ENCODE measurements around the gene RLN3. TPM values are rescaled to one million over a fixed set of nuclear protein-coding genes. Genes with fewer than 3 reads are reported as not detected.

RLN3 gene
- total RNA-seq, 1 experiment from 2014 or later = not detected

DNA sequence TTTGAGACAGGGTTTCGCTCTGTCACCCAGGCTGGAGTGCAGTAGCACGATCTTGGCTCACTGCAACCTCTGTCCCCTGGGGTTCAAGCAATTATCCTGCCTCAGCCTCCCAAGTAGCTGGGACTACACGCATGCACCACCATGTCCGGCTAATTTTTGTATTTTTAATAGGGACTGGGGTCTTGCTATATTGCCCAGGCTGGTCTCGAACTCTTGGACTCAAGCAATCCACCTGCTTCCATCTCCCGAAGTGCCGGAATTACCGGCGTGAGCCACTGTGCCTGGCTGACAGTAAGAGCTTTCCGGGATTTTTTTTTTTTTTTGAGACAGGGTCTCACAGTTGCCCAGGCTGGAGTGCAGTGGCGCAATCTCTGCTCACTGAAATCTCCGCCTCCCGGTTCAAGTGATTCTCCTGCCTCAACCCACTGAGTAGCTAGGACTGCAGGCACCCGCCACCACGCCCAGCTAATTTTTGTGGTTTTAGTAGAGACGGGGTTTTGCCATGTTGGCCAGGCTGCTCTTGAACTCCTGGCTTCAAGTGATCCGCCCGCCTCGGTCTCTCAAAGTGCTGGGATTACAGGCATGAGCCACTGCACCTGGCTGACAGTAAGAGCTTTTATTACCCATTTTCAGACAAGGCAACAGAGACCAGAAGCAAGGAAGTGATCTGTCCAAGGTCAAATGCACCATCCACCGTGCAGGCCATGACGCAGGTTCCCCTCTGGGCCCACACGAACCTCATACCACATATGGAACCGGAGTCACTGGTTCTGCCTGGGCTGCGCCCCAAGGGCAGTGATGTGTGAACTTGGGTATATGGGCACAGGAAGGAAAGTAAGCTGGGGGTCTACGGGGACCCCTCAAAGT is 42.8 kb upstream of the RLN3 start:
- TF ChIP-seq, protein P1, sequence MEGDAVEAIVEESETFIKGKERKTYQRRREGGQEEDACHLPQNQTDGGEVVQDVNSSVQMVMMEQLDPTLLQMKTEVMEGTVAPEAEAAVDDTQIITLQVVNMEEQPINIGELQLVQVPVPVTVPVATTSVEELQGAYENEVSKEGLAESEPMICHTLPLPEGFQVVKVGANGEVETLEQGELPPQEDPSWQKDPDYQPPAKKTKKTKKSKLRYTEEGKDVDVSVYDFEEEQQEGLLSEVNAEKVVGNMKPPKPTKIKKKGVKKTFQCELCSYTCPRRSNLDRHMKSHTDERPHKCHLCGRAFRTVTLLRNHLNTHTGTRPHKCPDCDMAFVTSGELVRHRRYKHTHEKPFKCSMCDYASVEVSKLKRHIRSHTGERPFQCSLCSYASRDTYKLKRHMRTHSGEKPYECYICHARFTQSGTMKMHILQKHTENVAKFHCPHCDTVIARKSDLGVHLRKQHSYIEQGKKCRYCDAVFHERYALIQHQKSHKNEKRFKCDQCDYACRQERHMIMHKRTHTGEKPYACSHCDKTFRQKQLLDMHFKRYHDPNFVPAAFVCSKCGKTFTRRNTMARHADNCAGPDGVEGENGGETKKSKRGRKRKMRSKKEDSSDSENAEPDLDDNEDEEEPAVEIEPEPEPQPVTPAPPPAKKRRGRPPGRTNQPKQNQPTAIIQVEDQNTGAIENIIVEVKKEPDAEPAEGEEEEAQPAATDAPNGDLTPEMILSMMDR (IDR thresholded peaks at IDR 0.05; ENCODE audit: unreplicated experiment) = no peak
- H3K36me3 Mint-ChIP-seq (ENCODE audit: insufficient read depth, unreplicated experiment) = peaks cover 14% of the 10 kb centered on the region
- no peaks in the 10 kb centered on the region for H3K9me3 Mint-ChIP-seq (ENCODE audit: low read depth, unreplicated experiment)
- no peak overlapping the region for H3K27ac Mint-ChIP-seq (ENCODE audit: unreplicated experiment)
- CTCF ChIA-PET = no interaction called here
- no peaks in the 10 kb centered on the region for H3K4me1 Mint-ChIP-seq (ENCODE audit: low read depth, unreplicated experiment)
- no peak overlapping the region for H3K4me3 Mint-ChIP-seq (ENCODE audit: low read depth, unreplicated experiment)
- no peak for DNase-seq
- BruUV-seq (replicated peaks) = no TSS peak
- intact Hi-C loops (cut with micrococcal nuclease; ENCODE audit: unreplicated experiment) = no loop called here
- no peaks in the 10 kb centered on the region for H3K27me3 Mint-ChIP-seq (ENCODE audit: unreplicated experiment)

DNA sequence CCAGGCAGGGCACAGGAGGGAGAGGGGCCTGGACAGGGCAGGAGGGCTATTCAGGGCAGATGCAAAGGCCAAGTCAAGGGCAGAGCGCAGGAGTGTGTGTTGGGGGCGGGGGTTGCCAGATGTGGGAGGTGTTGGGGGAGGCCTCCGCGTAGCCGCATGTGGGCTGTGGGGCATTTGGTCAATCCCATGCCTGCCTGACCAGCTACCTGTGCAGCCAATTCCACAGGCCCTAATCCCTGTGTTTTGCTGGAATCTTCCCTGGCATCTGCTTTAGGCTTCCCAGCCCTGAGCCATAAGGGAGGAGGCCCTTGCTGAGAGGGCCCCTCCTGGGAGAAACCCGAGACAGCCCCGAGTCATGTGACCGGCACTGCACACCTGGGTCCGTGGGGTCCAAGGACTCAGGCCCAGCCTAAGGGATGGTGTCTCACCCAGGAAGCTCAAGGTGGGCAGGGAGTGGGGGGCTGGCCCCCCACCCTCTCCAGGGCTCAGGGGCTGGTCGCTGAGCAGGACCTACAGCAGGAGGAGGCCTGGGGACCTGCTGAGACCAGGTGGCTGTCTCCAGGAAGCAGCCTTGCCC is 42.1 kb upstream of the RLN3 start:
- TF ChIP-seq, protein P1 (IDR thresholded peaks at IDR 0.05; ENCODE audit: unreplicated experiment) = no peak
- no peaks in the 10 kb centered on the region for H3K4me1 Mint-ChIP-seq (ENCODE audit: low read depth, unreplicated experiment)
- CTCF ChIA-PET = no interaction called here
- DNase-seq = no peak
- H3K36me3 Mint-ChIP-seq (ENCODE audit: insufficient read depth, unreplicated experiment) = peaks cover 16% of the 10 kb centered on the region
- intact Hi-C loops (cut with micrococcal nuclease; ENCODE audit: unreplicated experiment) = no loop called here
- no peak overlapping the region for H3K27ac Mint-ChIP-seq (ENCODE audit: unreplicated experiment)
- H3K4me3 Mint-ChIP-seq (ENCODE audit: low read depth, unreplicated experiment) = no peak overlapping the region
- no peaks in the 10 kb centered on the region for H3K27me3 Mint-ChIP-seq (ENCODE audit: unreplicated experiment)
- H3K9me3 Mint-ChIP-seq (ENCODE audit: low read depth, unreplicated experiment) = no peaks in the 10 kb centered on the region
- no TSS peak for BruUV-seq (replicated peaks)

DNA sequence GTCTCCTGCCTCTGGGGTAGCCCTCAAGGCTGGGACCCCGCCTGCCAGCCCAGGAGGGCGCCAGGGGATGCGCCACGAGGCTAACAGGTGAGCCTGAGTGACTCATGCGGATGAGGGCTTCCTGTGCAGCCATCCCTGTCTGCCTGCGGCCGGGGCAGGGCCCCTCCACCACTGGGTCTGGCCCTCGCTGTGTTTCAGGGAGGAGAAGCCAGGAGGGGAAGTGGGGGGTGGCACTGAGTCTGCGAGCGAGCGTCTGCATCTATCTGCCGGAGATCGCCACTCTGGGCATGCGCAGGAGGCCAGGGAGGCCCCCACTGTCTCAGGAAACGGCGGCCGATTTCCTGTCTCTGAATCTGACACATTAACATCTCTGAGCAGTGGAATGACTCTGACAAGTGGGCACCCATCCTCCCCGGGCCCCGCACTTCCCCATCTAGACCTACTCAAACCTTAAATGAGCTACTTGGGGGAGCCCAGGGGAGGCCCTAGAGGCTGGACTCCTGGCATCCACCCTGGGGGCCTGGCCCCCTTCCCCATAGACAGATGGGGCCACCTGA is 41.5 kb upstream of the RLN3 start:
- Mint-ChIP-seq H3K9me3 (ENCODE audit: low read depth, unreplicated experiment) (no peaks in the 10 kb centered on the region), H3K4me3 (ENCODE audit: low read depth, unreplicated experiment) (no peak overlapping the region), H3K4me1 (ENCODE audit: low read depth, unreplicated experiment) (no peaks in the 10 kb centered on the region), H3K36me3 (ENCODE audit: insufficient read depth, unreplicated experiment) (peaks cover 16% of the 10 kb centered on the region), H3K27me3 (ENCODE audit: unreplicated experiment) (no peaks in the 10 kb centered on the region), H3K27ac (ENCODE audit: unreplicated experiment) (no peak overlapping the region)
- CTCF ChIA-PET = no interaction called here
- intact Hi-C loops (cut with micrococcal nuclease; ENCODE audit: unreplicated experiment) = no loop called here
- BruUV-seq (replicated peaks) = no TSS peak
- TF ChIP-seq, protein P1 (IDR thresholded peaks at IDR 0.05; ENCODE audit: unreplicated experiment) = no peak
- no peak for DNase-seq

DNA sequence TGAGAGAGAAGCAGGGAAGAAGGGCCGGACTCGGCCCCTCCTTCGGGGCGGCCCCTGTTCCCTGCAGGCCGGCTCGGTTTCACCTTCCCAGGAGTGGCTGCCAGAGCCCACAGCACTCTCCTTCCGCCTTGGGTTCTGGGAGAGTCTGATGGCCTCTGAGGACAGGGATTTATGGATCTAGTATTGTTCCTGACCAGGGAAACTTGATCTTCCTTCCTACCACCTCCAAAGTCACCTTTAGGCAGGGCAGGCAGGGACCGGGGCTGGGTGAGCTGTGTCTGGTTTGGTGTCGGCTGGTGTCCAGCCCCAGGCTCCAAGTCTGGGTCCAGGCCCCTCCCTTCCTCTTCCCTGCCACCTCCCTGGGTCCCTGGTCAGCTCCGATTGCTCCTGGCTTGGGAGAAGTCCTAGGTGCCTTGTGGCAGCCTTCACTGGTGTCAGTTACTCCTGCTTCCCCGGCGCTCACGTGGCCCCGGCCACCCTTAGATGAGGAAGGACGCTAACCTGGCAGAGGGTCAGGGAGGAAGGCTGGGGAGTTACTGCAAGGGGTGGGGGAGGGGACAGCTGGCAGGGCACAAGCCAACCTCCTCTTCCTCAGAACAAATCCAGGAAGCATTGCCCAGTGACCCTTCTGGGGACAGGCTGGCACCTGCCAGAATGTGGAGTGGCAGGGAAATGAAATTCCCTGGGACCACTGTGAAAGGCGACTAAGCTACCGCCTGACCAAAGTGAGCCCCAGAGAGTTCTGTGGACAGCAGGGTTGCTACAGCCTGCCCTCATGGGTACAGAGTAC is 40.7 kb upstream of the RLN3 start:
- Mint-ChIP-seq H3K9me3 (ENCODE audit: low read depth, unreplicated experiment) (no peaks in the 10 kb centered on the region), H3K36me3 (ENCODE audit: insufficient read depth, unreplicated experiment) (peaks cover 16% of the 10 kb centered on the region), H3K4me3 (ENCODE audit: low read depth, unreplicated experiment) (no peak overlapping the region), H3K27me3 (ENCODE audit: unreplicated experiment) (no peaks in the 10 kb centered on the region), H3K27ac (ENCODE audit: unreplicated experiment) (no peak overlapping the region), H3K4me1 (ENCODE audit: low read depth, unreplicated experiment) (no peaks in the 10 kb centered on the region)
- intact Hi-C loops (cut with micrococcal nuclease; ENCODE audit: unreplicated experiment) = no loop called here
- no peak for DNase-seq
- CTCF ChIA-PET = no interaction called here
- no TSS peak for BruUV-seq (replicated peaks)
- TF ChIP-seq, protein P1 (IDR thresholded peaks at IDR 0.05; ENCODE audit: unreplicated experiment) = no peak

All from Calu3 (cell line).